K562 (cell line): ENCODE measurements around the gene CYSRT1. TPM values are rescaled to one million over a fixed set of nuclear protein-coding genes. Genes with fewer than 3 reads are reported as not detected.

Experiments used
- HCFC1 ChIP-seq: IDR thresholded peaks from 2 replicates; pipeline ENCODE4 v1.6.1; 2012; ENCODE audit warnings: low read depth, low read length, improper control_type of control experiment
- MECOM ChIP-seq: fragments of 250-450 bp; sonication (Bioruptor Pico); IDR thresholded peaks from 2 replicates; pipeline ENCODE4 v1.8.0; 2022; ENCODE audit warnings: inconsistent platforms
- NFRKB ChIP-seq: fragments of 450-650 bp; IDR thresholded peaks from 2 replicates; pipeline ENCODE4 v1.6.1; 2016; ENCODE audit warnings: low read depth
- ZNF57 ChIP-seq: fragments of 450-650 bp; formaldehyde crosslinking; IDR thresholded peaks from 2 replicates; pipeline ENCODE4 v1.4.0; 2020; ENCODE audit warnings: mild to moderate bottlenecking, moderate library complexity
- polyA plus RNA-seq, 8 experiments: library from polyadenylated mRNA; depleted of rRNA in 4 of 8; stranded (reverse) in 5 of 8; unstranded in 3 of 8; fragments of >200 nt; fragmentation: Nextera tagmentation in 2 of 8; fragmentation: Illumina TruSeq in 1 of 8; extraction: Ambion mirVana in 2 of 8; extraction: Trizol in 1 of 8; gene quantifications; 2 replicates each; pipeline versions ENCODE4 v1.2.1 to v1.2.3, GENCODE V29; 2011 to 2014; ENCODE audit warnings: inconsistent platforms in 1 of 8, missing spikeins in 1 of 8
- total RNA-seq, 7 experiments: library from RNA; depleted of rRNA in 6 of 7; stranded (reverse); fragments of >200 nt in 6 of 7; fragmentation: Illumina TruSeq in 2 of 7; extraction: Trizol in 2 of 7; gene quantifications; 2 replicates each; pipeline versions ENCODE4 v1.2.1 to v1.2.3, GENCODE V29; 2011 to 2021; ENCODE audit warnings: low replicate concordance in 1 of 7
- TF ChIP-seq, protein P1 (sequence below): fragments of 450-650 bp; IDR thresholded peaks from 2 replicates; pipeline ENCODE4 v1.6.1; 2016; ENCODE audit warnings: mild to moderate bottlenecking, moderate library complexity
- TF ChIP-seq, protein P2 (sequence below), 2 experiments: IDR thresholded peaks in 1 of 2; conservative IDR thresholded peaks in 1 of 2; 2 replicates each; pipeline ENCODE4 v1.6.1; 2016; ENCODE audit warnings: low read depth in 2 of 2, mild to moderate bottlenecking in 1 of 2, missing compliant biosample characterization in 1 of 2, missing genetic modification characterization in 1 of 2, moderate library complexity in 1 of 2
- TF ChIP-seq, protein P3 (sequence below): fragments of 450-650 bp; formaldehyde crosslinking; IDR thresholded peaks from 2 replicates; pipeline ENCODE4 v1.4.0; 2020; ENCODE audit warnings: mild to moderate bottlenecking, mixed read lengths
- TF ChIP-seq, protein P4 (sequence below), 3 experiments: IDR thresholded peaks in 2 of 3; conservative IDR thresholded peaks in 1 of 3; 2 replicates each; pipeline ENCODE4 v1.5.1; 2011 to 2012; ENCODE audit warnings: low read length in 3 of 3, mild to moderate bottlenecking in 3 of 3, control low read depth in 2 of 3, improper control_type of control experiment in 1 of 3, inconsistent platforms in 1 of 3, low read depth in 1 of 3, mixed read lengths in 1 of 3, moderate library complexity in 1 of 3; ENCODE audit not compliant: insufficient read depth in 2 of 3

Gene CYSRT1
- total and polyA plus RNA-seq, 9 of the 15 experiments (the other 6 are each of a cell fraction or from before 2014, with no cell fraction given), result 0.04 to 1.4 (median 0.42) TPM; not detected in 3

DNA sequence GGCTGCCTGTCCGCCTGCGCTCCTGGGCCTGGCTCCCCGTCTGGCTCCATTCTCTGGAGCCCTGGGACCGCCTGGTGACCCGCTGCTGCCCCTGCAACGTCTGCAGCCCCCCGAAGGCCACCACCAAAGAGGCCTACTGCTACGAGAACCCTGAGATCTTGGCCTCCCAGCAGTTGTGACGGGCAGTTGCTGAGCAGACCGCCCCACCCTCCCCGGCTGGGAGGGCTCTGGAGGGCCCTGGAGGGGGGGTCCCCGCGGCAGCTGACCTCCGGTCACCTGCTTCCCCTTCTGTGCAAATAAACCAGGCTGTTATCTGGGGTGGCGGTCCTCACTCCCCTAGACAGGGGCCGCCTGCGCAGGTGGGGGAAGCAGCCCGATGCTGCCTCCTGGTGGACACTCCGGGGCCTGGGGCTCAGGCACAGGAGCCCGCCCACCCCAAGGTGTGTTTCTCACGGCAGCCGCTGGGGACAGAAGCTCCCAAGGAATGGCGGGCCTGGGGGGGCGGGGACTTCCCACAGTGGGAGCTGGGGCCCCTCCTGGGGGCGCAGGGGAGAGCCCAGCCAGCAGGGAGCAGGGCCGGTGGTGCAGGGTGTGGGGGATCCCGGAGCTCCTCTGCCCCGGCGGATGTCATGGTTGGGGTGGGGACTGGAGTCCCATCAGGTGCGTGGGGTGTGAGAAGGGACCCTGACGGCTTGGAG lies 11.4 kb downstream of the CYSRT1 start (continued):
- TF ChIP-seq, protein P1, sequence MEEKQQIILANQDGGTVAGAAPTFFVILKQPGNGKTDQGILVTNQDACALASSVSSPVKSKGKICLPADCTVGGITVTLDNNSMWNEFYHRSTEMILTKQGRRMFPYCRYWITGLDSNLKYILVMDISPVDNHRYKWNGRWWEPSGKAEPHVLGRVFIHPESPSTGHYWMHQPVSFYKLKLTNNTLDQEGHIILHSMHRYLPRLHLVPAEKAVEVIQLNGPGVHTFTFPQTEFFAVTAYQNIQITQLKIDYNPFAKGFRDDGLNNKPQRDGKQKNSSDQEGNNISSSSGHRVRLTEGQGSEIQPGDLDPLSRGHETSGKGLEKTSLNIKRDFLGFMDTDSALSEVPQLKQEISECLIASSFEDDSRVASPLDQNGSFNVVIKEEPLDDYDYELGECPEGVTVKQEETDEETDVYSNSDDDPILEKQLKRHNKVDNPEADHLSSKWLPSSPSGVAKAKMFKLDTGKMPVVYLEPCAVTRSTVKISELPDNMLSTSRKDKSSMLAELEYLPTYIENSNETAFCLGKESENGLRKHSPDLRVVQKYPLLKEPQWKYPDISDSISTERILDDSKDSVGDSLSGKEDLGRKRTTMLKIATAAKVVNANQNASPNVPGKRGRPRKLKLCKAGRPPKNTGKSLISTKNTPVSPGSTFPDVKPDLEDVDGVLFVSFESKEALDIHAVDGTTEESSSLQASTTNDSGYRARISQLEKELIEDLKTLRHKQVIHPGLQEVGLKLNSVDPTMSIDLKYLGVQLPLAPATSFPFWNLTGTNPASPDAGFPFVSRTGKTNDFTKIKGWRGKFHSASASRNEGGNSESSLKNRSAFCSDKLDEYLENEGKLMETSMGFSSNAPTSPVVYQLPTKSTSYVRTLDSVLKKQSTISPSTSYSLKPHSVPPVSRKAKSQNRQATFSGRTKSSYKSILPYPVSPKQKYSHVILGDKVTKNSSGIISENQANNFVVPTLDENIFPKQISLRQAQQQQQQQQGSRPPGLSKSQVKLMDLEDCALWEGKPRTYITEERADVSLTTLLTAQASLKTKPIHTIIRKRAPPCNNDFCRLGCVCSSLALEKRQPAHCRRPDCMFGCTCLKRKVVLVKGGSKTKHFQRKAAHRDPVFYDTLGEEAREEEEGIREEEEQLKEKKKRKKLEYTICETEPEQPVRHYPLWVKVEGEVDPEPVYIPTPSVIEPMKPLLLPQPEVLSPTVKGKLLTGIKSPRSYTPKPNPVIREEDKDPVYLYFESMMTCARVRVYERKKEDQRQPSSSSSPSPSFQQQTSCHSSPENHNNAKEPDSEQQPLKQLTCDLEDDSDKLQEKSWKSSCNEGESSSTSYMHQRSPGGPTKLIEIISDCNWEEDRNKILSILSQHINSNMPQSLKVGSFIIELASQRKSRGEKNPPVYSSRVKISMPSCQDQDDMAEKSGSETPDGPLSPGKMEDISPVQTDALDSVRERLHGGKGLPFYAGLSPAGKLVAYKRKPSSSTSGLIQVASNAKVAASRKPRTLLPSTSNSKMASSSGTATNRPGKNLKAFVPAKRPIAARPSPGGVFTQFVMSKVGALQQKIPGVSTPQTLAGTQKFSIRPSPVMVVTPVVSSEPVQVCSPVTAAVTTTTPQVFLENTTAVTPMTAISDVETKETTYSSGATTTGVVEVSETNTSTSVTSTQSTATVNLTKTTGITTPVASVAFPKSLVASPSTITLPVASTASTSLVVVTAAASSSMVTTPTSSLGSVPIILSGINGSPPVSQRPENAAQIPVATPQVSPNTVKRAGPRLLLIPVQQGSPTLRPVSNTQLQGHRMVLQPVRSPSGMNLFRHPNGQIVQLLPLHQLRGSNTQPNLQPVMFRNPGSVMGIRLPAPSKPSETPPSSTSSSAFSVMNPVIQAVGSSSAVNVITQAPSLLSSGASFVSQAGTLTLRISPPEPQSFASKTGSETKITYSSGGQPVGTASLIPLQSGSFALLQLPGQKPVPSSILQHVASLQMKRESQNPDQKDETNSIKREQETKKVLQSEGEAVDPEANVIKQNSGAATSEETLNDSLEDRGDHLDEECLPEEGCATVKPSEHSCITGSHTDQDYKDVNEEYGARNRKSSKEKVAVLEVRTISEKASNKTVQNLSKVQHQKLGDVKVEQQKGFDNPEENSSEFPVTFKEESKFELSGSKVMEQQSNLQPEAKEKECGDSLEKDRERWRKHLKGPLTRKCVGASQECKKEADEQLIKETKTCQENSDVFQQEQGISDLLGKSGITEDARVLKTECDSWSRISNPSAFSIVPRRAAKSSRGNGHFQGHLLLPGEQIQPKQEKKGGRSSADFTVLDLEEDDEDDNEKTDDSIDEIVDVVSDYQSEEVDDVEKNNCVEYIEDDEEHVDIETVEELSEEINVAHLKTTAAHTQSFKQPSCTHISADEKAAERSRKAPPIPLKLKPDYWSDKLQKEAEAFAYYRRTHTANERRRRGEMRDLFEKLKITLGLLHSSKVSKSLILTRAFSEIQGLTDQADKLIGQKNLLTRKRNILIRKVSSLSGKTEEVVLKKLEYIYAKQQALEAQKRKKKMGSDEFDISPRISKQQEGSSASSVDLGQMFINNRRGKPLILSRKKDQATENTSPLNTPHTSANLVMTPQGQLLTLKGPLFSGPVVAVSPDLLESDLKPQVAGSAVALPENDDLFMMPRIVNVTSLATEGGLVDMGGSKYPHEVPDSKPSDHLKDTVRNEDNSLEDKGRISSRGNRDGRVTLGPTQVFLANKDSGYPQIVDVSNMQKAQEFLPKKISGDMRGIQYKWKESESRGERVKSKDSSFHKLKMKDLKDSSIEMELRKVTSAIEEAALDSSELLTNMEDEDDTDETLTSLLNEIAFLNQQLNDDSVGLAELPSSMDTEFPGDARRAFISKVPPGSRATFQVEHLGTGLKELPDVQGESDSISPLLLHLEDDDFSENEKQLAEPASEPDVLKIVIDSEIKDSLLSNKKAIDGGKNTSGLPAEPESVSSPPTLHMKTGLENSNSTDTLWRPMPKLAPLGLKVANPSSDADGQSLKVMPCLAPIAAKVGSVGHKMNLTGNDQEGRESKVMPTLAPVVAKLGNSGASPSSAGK, result no peak
- TF ChIP-seq, protein P2, sequence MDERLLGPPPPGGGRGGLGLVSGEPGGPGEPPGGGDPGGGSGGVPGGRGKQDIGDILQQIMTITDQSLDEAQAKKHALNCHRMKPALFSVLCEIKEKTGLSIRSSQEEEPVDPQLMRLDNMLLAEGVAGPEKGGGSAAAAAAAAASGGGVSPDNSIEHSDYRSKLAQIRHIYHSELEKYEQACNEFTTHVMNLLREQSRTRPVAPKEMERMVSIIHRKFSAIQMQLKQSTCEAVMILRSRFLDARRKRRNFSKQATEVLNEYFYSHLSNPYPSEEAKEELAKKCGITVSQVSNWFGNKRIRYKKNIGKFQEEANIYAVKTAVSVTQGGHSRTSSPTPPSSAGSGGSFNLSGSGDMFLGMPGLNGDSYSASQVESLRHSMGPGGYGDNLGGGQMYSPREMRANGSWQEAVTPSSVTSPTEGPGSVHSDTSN (CRISPR knock-in tag; IDR thresholded peaks at IDR 0.05; ENCODE audit: low read depth), result no peak
- TF ChIP-seq, protein P2 (tag; conservative IDR thresholded peaks at IDR 0.05; ENCODE audit: low read depth), result no peak
- TF ChIP-seq ZNF57, result no peak
- no peak for TF ChIP-seq NFRKB
- TF ChIP-seq, protein P3, sequence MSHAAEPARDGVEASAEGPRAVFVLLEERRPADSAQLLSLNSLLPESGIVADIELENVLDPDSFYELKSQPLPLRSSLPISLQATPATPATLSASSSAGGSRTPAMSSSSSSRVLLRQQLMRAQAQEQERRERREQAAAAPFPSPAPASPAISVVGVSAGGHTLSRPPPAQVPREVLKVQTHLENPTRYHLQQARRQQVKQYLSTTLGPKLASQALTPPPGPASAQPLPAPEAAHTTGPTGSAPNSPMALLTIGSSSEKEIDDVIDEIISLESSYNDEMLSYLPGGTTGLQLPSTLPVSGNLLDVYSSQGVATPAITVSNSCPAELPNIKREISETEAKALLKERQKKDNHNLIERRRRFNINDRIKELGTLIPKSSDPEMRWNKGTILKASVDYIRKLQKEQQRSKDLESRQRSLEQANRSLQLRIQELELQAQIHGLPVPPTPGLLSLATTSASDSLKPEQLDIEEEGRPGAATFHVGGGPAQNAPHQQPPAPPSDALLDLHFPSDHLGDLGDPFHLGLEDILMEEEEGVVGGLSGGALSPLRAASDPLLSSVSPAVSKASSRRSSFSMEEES (CRISPR knock-in tag), result peak; percentile 60
- TF ChIP-seq MECOM, result no peak
- TF ChIP-seq, protein P4, sequence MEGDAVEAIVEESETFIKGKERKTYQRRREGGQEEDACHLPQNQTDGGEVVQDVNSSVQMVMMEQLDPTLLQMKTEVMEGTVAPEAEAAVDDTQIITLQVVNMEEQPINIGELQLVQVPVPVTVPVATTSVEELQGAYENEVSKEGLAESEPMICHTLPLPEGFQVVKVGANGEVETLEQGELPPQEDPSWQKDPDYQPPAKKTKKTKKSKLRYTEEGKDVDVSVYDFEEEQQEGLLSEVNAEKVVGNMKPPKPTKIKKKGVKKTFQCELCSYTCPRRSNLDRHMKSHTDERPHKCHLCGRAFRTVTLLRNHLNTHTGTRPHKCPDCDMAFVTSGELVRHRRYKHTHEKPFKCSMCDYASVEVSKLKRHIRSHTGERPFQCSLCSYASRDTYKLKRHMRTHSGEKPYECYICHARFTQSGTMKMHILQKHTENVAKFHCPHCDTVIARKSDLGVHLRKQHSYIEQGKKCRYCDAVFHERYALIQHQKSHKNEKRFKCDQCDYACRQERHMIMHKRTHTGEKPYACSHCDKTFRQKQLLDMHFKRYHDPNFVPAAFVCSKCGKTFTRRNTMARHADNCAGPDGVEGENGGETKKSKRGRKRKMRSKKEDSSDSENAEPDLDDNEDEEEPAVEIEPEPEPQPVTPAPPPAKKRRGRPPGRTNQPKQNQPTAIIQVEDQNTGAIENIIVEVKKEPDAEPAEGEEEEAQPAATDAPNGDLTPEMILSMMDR (IDR thresholded peaks at IDR 0.05 in 2 of 3, conservative IDR thresholded peaks at IDR 0.05 in 1 of 3; ENCODE audit: insufficient read depth in 2 of 3, low read depth in 1 of 3, low read length in 3 of 3), result peak; percentile 99 to 100 (median 99)
- peak; percentile 51 for TF ChIP-seq HCFC1
